ENCODE data around the gene OSBPL1A.
A peak's percentile ranks its signal among the peaks of the same experiment; 100 is the strongest.
"Not testable (repeated sequence)": the region's sequence is repeated elsewhere in the genome, so short reads cannot be mapped to it uniquely, and the experiment has no call there.

The OSBPL1A gene

GRCh38 chr18:24364177-24364576, 33.4 kb downstream of the OSBPL1A start:
- DNase-seq (ENCODE audit: low read depth) = no peak
- H3K4me3 ChIP-seq (ENCODE audit: control insufficient read depth, low read depth, low read length) = no peak overlapping the region
- no peak for TF ChIP-seq CTCF (IDR thresholded peaks at IDR 0.05; ENCODE audit: control insufficient read depth, insufficient read depth, low read depth, low read length, missing control alignments)

- no peak overlapping the region for H3K4me3 ChIP-seq (ENCODE audit: control insufficient read depth, low read depth, low read length)
- DNase-seq (ENCODE audit: low read depth) = no peak
- TF ChIP-seq CTCF (IDR thresholded peaks at IDR 0.05; ENCODE audit: control insufficient read depth, insufficient read depth, low read depth, low read length, missing control alignments) = no peak
These were observed 34.9 kb downstream of the OSBPL1A start for GRCh38 chr18:24362757-24363156.

GRCh38 chr18:24359787-24360530, 37.7 kb downstream of the OSBPL1A start:
- not testable (repeated sequence) for H3K4me3 ChIP-seq (ENCODE audit: control insufficient read depth, low read depth, low read length)
- peak; percentile 56 for TF ChIP-seq CTCF (IDR thresholded peaks at IDR 0.05; ENCODE audit: control insufficient read depth, insufficient read depth, low read depth, low read length, missing control alignments)
- peak; percentile 21 for DNase-seq (ENCODE audit: low read depth)

GRCh38 chr18:24354278-24354677, 43.3 kb downstream of the OSBPL1A start:
- no peak overlapping the region for H3K4me3 ChIP-seq (ENCODE audit: control insufficient read depth, low read depth, low read length)
- TF ChIP-seq CTCF (IDR thresholded peaks at IDR 0.05; ENCODE audit: control insufficient read depth, insufficient read depth, low read depth, low read length, missing control alignments) = no peak
- DNase-seq (ENCODE audit: low read depth) = no peak

GRCh38 chr18:24346254-24346653, 51.4 kb downstream of the OSBPL1A start:
- no peak for DNase-seq (ENCODE audit: low read depth)
- no peak overlapping the region for H3K4me3 ChIP-seq (ENCODE audit: control insufficient read depth, low read depth, low read length)
- no peak for TF ChIP-seq CTCF (IDR thresholded peaks at IDR 0.05; ENCODE audit: control insufficient read depth, insufficient read depth, low read depth, low read length, missing control alignments)

- no peak overlapping the region for H3K4me3 ChIP-seq (ENCODE audit: control insufficient read depth, low read depth, low read length)
- no peak for DNase-seq (ENCODE audit: low read depth)
- TF ChIP-seq CTCF (IDR thresholded peaks at IDR 0.05; ENCODE audit: control insufficient read depth, insufficient read depth, low read depth, low read length, missing control alignments) = no peak
These were observed 53.1 kb downstream of the OSBPL1A start for GRCh38 chr18:24344509-24344908.

All from AG09309 (cell line).